Measurements from ENCODE around the gene MSH5. TPM values are rescaled to one million over a fixed set of nuclear protein-coding genes. Genes with fewer than 3 reads are reported as not detected.

MSH5 gene
- total and polyA plus RNA-seq, 9 of the 15 experiments (the other 6 are each of a cell fraction or from before 2014, with no cell fraction given), result 12.5 to 104 (median 46.6) TPM

GRCh38 chr6:31776989-31777666 is 37.3 kb downstream of the MSH5 start, which contains the start of gene VWA7 (continued):
- TF ChIP-seq AFF1 (IDR thresholded peaks at IDR 0.05; ENCODE audit: low read depth in 1 of 2, partially characterized antibody in 2 of 2), result peak in 1 of 2 experiments; percentile 87
- TF ChIP-seq ZNF41 (CRISPR knock-in tag; conservative IDR thresholded peaks at IDR 0.05), result 0 out of 2 replicates have a peak, but pooled peaks have one; percentile 37
- peak; percentile 99 for TF ChIP-seq ZBTB7A (IDR thresholded peaks at IDR 0.05; ENCODE audit: borderline replicate concordance, control insufficient read depth, low read depth, low read length)
- TF ChIP-seq ZZZ3 (IDR thresholded peaks at IDR 0.05), result no peak
- no peak for TF ChIP-seq MNT (conservative IDR thresholded peaks at IDR 0.05)
- TF ChIP-seq ZNF212 (CRISPR knock-in tag; IDR thresholded peaks at IDR 0.05), result no peak
